ENCODE measurements around the gene FAM124B.
A peak's percentile ranks its signal among the peaks of the same experiment; 100 is the strongest.

The FAM124B gene

GRCh38 chr2:224362094-224362493 is 39.8 kb downstream of the FAM124B start:
- TF ChIP-seq CTCF (IDR thresholded peaks at IDR 0.05; ENCODE audit: low read depth, low read length, missing control alignments), result no peak
- H3K4me3 ChIP-seq (replicated peaks; ENCODE audit: low read depth, low read length), result no peak overlapping the region
- no peak for DNase-seq (ENCODE audit: extremely low read depth, low read depth)

GRCh38 chr2:224360801-224361251 is 41.1 kb downstream of the FAM124B start:
- DNase-seq (ENCODE audit: extremely low read depth, low read depth), result no peak
- no peak for TF ChIP-seq CTCF (IDR thresholded peaks at IDR 0.05; ENCODE audit: low read depth, low read length, missing control alignments)
- no peak overlapping the region for H3K4me3 ChIP-seq (replicated peaks; ENCODE audit: low read depth, low read length)

GRCh38 chr2:224359569-224359968 is 42.3 kb downstream of the FAM124B start:
- H3K4me3 ChIP-seq (replicated peaks; ENCODE audit: low read depth, low read length), result no peak overlapping the region
- no peak for DNase-seq (ENCODE audit: extremely low read depth, low read depth)
- peak; percentile 34 for TF ChIP-seq CTCF (IDR thresholded peaks at IDR 0.05; ENCODE audit: low read depth, low read length, missing control alignments)

GRCh38 chr2:224357098-224357901 is 44.6 kb downstream of the FAM124B start:
- H3K4me3 ChIP-seq (replicated peaks; ENCODE audit: low read depth, low read length), result no peak overlapping the region
- TF ChIP-seq CTCF (IDR thresholded peaks at IDR 0.05; ENCODE audit: low read depth, low read length, missing control alignments), result peak; percentile 63
- peak; percentile 47 for DNase-seq (ENCODE audit: extremely low read depth, low read depth)

GRCh38 chr2:224354632-224355211 is 47.2 kb downstream of the FAM124B start:
- TF ChIP-seq CTCF (IDR thresholded peaks at IDR 0.05; ENCODE audit: low read depth, low read length, missing control alignments), result no peak
- DNase-seq (ENCODE audit: extremely low read depth, low read depth), result no peak
- no peak overlapping the region for H3K4me3 ChIP-seq (replicated peaks; ENCODE audit: low read depth, low read length)

- no peak overlapping the region for H3K4me3 ChIP-seq (replicated peaks; ENCODE audit: low read depth, low read length)
- no peak for TF ChIP-seq CTCF (IDR thresholded peaks at IDR 0.05; ENCODE audit: low read depth, low read length, missing control alignments)
- DNase-seq (ENCODE audit: extremely low read depth, low read depth), result no peak
Observed at GRCh38 chr2:224350703-224351102, 51.2 kb downstream of the FAM124B start.

All from HFF-Myc (cell line).